ENCODE measurements around the gene DOHH.

The DOHH gene

GRCh38 chr19:3516675-3517207, 16.3 kb upstream of the DOHH start:
- TF ChIP-seq TEAD4 (IDR thresholded peaks at IDR 0.05) (no peak), NFIC (IDR thresholded peaks at IDR 0.05) (peak; percentile 58; the same call in 1 of the 2 replicates)

GRCh38 chr19:3515891-3516422, 15.5 kb upstream of the DOHH start:
- TF ChIP-seq USF1 (IDR thresholded peaks at IDR 0.05), result no peak
- TF ChIP-seq TCF12 (IDR thresholded peaks at IDR 0.05; ENCODE audit: low read depth), result no peak
- TF ChIP-seq YY1 (IDR thresholded peaks at IDR 0.05; ENCODE audit: low read depth), result no peak
- TF ChIP-seq MAX (IDR thresholded peaks at IDR 0.05), result no peak
- no peak for TF ChIP-seq EGR1 (IDR thresholded peaks at IDR 0.05)
- no peak for TF ChIP-seq FOXM1 (IDR thresholded peaks at IDR 0.05; ENCODE audit: borderline replicate concordance, low read depth)
- no peak for TF ChIP-seq REST (IDR thresholded peaks at IDR 0.05; ENCODE audit: low read depth)
- no peak for TF ChIP-seq TAF1 (IDR thresholded peaks at IDR 0.05; ENCODE audit: low read depth)
- no peak for TF ChIP-seq TEAD4 (IDR thresholded peaks at IDR 0.05)
- no peak for TF ChIP-seq ZBTB7A (IDR thresholded peaks at IDR 0.05; ENCODE audit: low read depth)
- TF ChIP-seq EP300 (IDR thresholded peaks at IDR 0.05; ENCODE audit: borderline replicate concordance), result no peak
- TF ChIP-seq CEBPB (IDR thresholded peaks at IDR 0.05), result no peak
- no peak for TF ChIP-seq NFIC (IDR thresholded peaks at IDR 0.05)
- no peak for TF ChIP-seq RAD21 (IDR thresholded peaks at IDR 0.05; ENCODE audit: low read depth)
- TF ChIP-seq CREB1 (IDR thresholded peaks at IDR 0.05; ENCODE audit: low read depth), result no peak

- TF ChIP-seq EGR1 (IDR thresholded peaks at IDR 0.05), result no peak
- TF ChIP-seq CREB1 (IDR thresholded peaks at IDR 0.05; ENCODE audit: low read depth), result no peak
- TF ChIP-seq USF1 (IDR thresholded peaks at IDR 0.05), result no peak
- TF ChIP-seq REST (IDR thresholded peaks at IDR 0.05; ENCODE audit: low read depth), result no peak
- no peak for TF ChIP-seq RAD21 (IDR thresholded peaks at IDR 0.05; ENCODE audit: low read depth)
- no peak for TF ChIP-seq YY1 (IDR thresholded peaks at IDR 0.05; ENCODE audit: low read depth)
- no peak for TF ChIP-seq ZBTB7A (IDR thresholded peaks at IDR 0.05; ENCODE audit: low read depth)
- TF ChIP-seq NFIC (IDR thresholded peaks at IDR 0.05), result no peak
- no peak for TF ChIP-seq EP300 (IDR thresholded peaks at IDR 0.05; ENCODE audit: borderline replicate concordance)
- no peak for TF ChIP-seq TEAD4 (IDR thresholded peaks at IDR 0.05)
- TF ChIP-seq MAX (IDR thresholded peaks at IDR 0.05), result no peak
- no peak for TF ChIP-seq TAF1 (IDR thresholded peaks at IDR 0.05; ENCODE audit: low read depth)
- TF ChIP-seq TCF12 (IDR thresholded peaks at IDR 0.05; ENCODE audit: low read depth), result no peak
- no peak for TF ChIP-seq CEBPB (IDR thresholded peaks at IDR 0.05)
Observed at GRCh38 chr19:3514930-3515329, 14.5 kb upstream of the DOHH start.

GRCh38 chr19:3513229-3514140, 13.0 kb upstream of the DOHH start:
- no peak for TF ChIP-seq CREB1 (IDR thresholded peaks at IDR 0.05; ENCODE audit: low read depth)
- no peak for TF ChIP-seq FOXM1 (IDR thresholded peaks at IDR 0.05; ENCODE audit: borderline replicate concordance, low read depth)
- TF ChIP-seq USF1 (IDR thresholded peaks at IDR 0.05), result no peak
- TF ChIP-seq EP300 (IDR thresholded peaks at IDR 0.05; ENCODE audit: borderline replicate concordance), result no peak
- TF ChIP-seq REST (IDR thresholded peaks at IDR 0.05; ENCODE audit: low read depth), result no peak
- no peak for TF ChIP-seq TEAD4 (IDR thresholded peaks at IDR 0.05)
- TF ChIP-seq NFIC (IDR thresholded peaks at IDR 0.05), result no peak
- TF ChIP-seq EGR1 (IDR thresholded peaks at IDR 0.05), result no peak
- no peak for TF ChIP-seq RAD21 (IDR thresholded peaks at IDR 0.05; ENCODE audit: low read depth)
- no peak for TF ChIP-seq MAX (IDR thresholded peaks at IDR 0.05)
- no peak for TF ChIP-seq CEBPB (IDR thresholded peaks at IDR 0.05)
- TF ChIP-seq YY1 (IDR thresholded peaks at IDR 0.05; ENCODE audit: low read depth), result no peak
- no peak for TF ChIP-seq TAF1 (IDR thresholded peaks at IDR 0.05; ENCODE audit: low read depth)
- no peak for TF ChIP-seq ZBTB7A (IDR thresholded peaks at IDR 0.05; ENCODE audit: low read depth)
- no peak for TF ChIP-seq TCF12 (IDR thresholded peaks at IDR 0.05; ENCODE audit: low read depth)
